T-cell (primary cell): ENCODE results near the gene BRMS1L. TPM values are rescaled to one million over a fixed set of nuclear protein-coding genes. Genes with fewer than 3 reads are reported as not detected.
"Not testable (repeated sequence)": the region's sequence is repeated elsewhere in the genome, so short reads cannot be mapped to it uniquely, and the experiment has no call there.

Experiments
- ATAC-seq, 4 experiments: fragments of 200-7000 bp in 3 of 4; fragments of 150-1000 bp in 1 of 4; cut with Tn5 transposase; replicated peaks in 1 of 4; 1 replicate in 3 of 4; 2 replicates in 1 of 4; pipeline ENCODE4 v1.10.0; 2021; ENCODE audit warnings: moderate library complexity in 3 of 4, mild to moderate bottlenecking in 2 of 4, moderate number of reproducible peaks in 1 of 4
- CTCF ChIA-PET, 2 donors: fragments of 300-600 bp; sonication (Branson Sonifier 250); formaldehyde crosslinking; loops; one replicate each; lab custom pipeline; 2022; ENCODE audit warnings: antibody characterized with exemption in 2 of 2; lab: Charles Lee
- POLR2A ChIA-PET, 2 donors: fragments of 300-600 bp; sonication (Branson Sonifier 250); formaldehyde crosslinking; loops; one replicate each; lab custom pipeline; 2022; ENCODE audit warnings: antibody characterized with exemption in 2 of 2; lab: Charles Lee
- DNase-seq, 35 experiments: peaks; one replicate each; pipeline versions ENCODE4 v3.0.0 to v3.0.0-alpha.2; 2013 to 2023
- H3K27ac ChIP-seq: one replicate; pipeline ENCODE4 v1.5.1; 2013; ENCODE audit warnings: low read length
- H3K27me3 ChIP-seq, 2 experiments: replicated peaks in 1 of 2; 1 replicate in 1 of 2; 2 replicates in 1 of 2; pipeline versions ENCODE4 v1.6.1 to v1.7.0; 2013; ENCODE audit warnings: low read length in 1 of 2, mixed read lengths in 1 of 2; ENCODE audit not compliant: control insufficient read depth in 2 of 2, insufficient read depth in 2 of 2; ENCODE audit errors: extremely low read depth in 1 of 2
- H3K36me3 ChIP-seq, 2 donors: 1 replicate in 1 of 2; 2 replicates in 1 of 2; pipeline versions ENCODE4 v1.6.1 to v1.7.0; 2013; ENCODE audit warnings: low read length in 1 of 2; ENCODE audit not compliant: control insufficient read depth in 2 of 2, insufficient read depth in 1 of 2; ENCODE audit errors: extremely low read depth in 1 of 2
- H3K4me1 ChIP-seq, 2 experiments: 1 replicate in 1 of 2; 2 replicates in 1 of 2; pipeline versions ENCODE4 v1.6.1 to v1.7.0; 2013; ENCODE audit warnings: low read length in 2 of 2, mixed read lengths in 1 of 2; ENCODE audit not compliant: insufficient read depth in 2 of 2, control insufficient read depth in 1 of 2; ENCODE audit errors: extremely low read depth in 1 of 2
- H3K4me3 ChIP-seq, 2 donors: 1 replicate in 1 of 2; 2 replicates in 1 of 2; pipeline versions ENCODE4 v1.5.1 to v1.7.0; 2013; ENCODE audit warnings: mild to moderate bottlenecking in 2 of 2, low read length in 1 of 2, moderate library complexity in 1 of 2; ENCODE audit not compliant: control insufficient read depth in 1 of 2; ENCODE audit errors: extremely low read depth in 1 of 2
- H3K9me3 ChIP-seq: 2 replicates; pipeline ENCODE4 v1.7.0; 2013
- H3K27ac Mint-ChIP-seq, 2 donors: one replicate each; pipeline ENCODE4 v1.8.0; 2020 to 2021; ENCODE audit warnings: mild to moderate bottlenecking in 2 of 2, mixed read lengths in 2 of 2
- H3K27me3 Mint-ChIP-seq, 2 donors: one replicate each; pipeline ENCODE4 v1.8.0; 2021 to 2022; ENCODE audit warnings: mixed read lengths in 2 of 2
- H3K36me3 Mint-ChIP-seq: one replicate; pipeline ENCODE4 v1.8.0; 2021; ENCODE audit warnings: mixed read lengths
- H3K4me1 Mint-ChIP-seq, 3 donors: one replicate each; pipeline ENCODE4 v1.8.0; 2020 to 2022; ENCODE audit warnings: mixed read lengths in 3 of 3, mild to moderate bottlenecking in 1 of 3
- H3K4me3 Mint-ChIP-seq, 3 donors: one replicate each; pipeline ENCODE4 v1.8.0; 2020 to 2022; ENCODE audit warnings: mild to moderate bottlenecking in 3 of 3, mixed read lengths in 3 of 3, moderate library complexity in 3 of 3
- H3K9me3 Mint-ChIP-seq, 3 donors: one replicate each; pipeline ENCODE4 v1.8.0; 2020 to 2022; ENCODE audit warnings: mixed read lengths in 3 of 3
- WGBS: methylation state at CpG from one replicate; pipeline ENCODE4 v1.1.5; 2013; ENCODE audit warnings: missing lambda C conversion rate; ENCODE audit not compliant: insufficient coverage; 5-methylcytosine and 5-hydroxymethylcytosine counted together
- total RNA-seq, 35 experiments: library from RNA in 6 of 35; stranded (reverse) in 6 of 35; fragments of 120-200 nt in 1 of 35; gene quantifications; one replicate each; pipeline versions ENCODE4 v1.2.1 to v1.2.4 and lab custom pipeline; 2013 to 2026

The BRMS1L gene
- total RNA-seq, 5 donors from 2014 or later (not counting 1 experiment from before 2014, with no cell fraction given): 3.9 to 7.7 (median 5.4) TPM

DNA sequence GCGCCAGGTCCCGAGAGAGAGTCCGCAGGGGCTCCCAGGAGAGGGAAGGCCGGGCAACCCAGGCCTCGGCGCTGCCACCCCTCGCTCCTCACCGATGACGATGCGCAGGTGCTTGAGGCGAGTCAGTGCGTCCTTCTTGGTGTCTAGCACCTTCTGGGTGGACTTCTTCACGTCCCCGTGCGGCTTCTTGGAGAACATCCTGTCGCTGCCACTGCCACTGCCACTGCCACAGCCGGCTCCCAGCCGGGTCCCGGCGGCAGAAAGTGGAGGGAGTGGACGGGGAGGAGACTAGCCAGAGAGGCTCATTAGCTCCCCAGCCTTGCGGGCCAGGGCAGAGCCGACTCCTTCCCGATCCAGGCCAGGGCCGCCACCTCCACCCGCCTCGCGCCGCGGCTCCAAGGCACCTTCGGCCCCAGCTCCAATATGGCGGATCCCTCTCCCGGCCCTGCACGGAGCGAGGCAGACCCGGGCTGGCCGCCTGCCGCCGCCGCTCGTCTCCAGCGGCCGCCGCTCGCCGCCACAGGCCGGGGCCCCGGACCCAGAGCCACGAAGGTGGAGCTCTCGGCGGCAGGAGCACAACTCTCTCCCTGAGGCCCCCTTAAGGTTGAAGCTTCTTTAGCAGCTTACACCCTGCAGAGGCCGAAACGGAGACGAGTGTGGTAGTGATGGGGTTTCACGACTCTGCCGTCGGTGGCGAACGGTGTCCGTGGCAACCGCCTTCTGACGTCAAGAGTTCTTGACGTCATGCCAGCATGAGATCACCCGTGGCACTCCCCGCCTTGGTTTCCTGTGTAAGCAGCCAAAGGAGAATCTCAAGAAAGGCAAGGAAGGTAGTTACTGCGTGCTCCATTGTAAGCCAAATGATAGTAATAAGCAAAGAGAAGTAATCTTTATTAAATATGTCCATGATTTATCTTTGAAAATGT lies 17.2 kb upstream of the BRMS1L start, which contains the start of gene RALGAPA1:
Gene RALGAPA1, minus strand, starts transcription at position 658 of the 926 bp plus-strand sequence. Its CDS starts 460 bp downstream, at position 198.
- under 1% methylated on average over 34 of the region's 66 CpGs for WGBS

DNA sequence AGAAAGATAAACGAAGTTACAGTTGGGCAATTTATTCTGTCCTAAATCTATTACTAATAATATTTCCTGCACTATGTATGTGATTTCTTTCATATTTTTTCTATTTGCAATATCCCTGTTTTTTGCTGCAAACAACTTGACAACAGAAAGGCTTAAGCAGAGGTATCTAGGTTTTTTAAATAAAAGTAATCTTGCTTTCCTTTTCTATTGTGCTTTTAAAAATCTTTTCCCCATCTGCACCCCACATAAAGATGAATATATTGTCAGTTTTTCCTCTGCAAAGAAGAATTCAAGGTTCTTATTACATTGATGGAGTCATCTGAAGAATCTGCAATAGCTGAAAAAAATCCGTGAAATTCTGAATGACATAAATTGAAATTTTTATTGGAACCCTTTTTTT lies 16.5 kb upstream of the BRMS1L start:
- peak overlapping the region in 1 of 2 donors; percentile 76 for H3K4me3 ChIP-seq
- peak overlapping the region; percentile 79 for H3K27ac ChIP-seq
- H3K9me3 ChIP-seq: no peaks in the 10 kb centered on the region
- peak overlapping the region; percentile 13 to 76 for H3K27ac Mint-ChIP-seq
- peaks cover 5 to 18% of the 10 kb centered on the region in 2 experiments for H3K4me1 ChIP-seq
- H3K4me1 Mint-ChIP-seq: peaks cover 35 to 38% (median 36%) of the 10 kb centered on the region in 3 donors
- no CpG with 5 or more reads among the region's 2 CpGs for WGBS
- H3K9me3 Mint-ChIP-seq: no peaks in the 10 kb centered on the region
- H3K27me3 ChIP-seq: no peaks in the 10 kb centered on the region
- H3K36me3 ChIP-seq: peaks cover 0 to 1% of the 10 kb centered on the region in 2 donors
- peaks cover 5% of the 10 kb centered on the region for H3K36me3 Mint-ChIP-seq
- no peak for DNase-seq
- ATAC-seq: no peak
- ChIA-PET CTCF (interaction anchor here (0.6 to 1.6 kb wide), 3 partner anchors 9 to 395 kb away, joined by 3 to 10 read pairs (median 4); partner anchors contain the start of gene BRMS1L (in 1 of the 2)), POLR2A (interaction anchor here in 1 of 2 donors (0.6 to 1.5 kb wide), 5 partner anchors 13 to 394 kb away, joined by 3 to 33 read pairs (median 6); partner anchors contain the start of gene BRMS1L)
- H3K27me3 Mint-ChIP-seq: no peaks in the 10 kb centered on the region
- peak overlapping the region; percentile 80 to 98 (median 96) for H3K4me3 Mint-ChIP-seq

More for the DNA sequence above, 17.2 kb upstream of the BRMS1L start, which contains the start of gene RALGAPA1:
- H3K27me3 ChIP-seq, H3K27me3 Mint-ChIP-seq, H3K36me3 Mint-ChIP-seq, H3K9me3 ChIP-seq, H3K9me3 Mint-ChIP-seq, H3K36me3 ChIP-seq: not testable (repeated sequence)
- Mint-ChIP-seq H3K4me3 (peak within 1 kb of the TSS; percentile 96 to 98 (median 97)), H3K27ac (peak within 1 kb of the TSS; percentile 91 to 95), H3K4me1 (peaks cover 35 to 40% (median 39%) of the 10 kb centered on the region in 3 donors)
- ATAC-seq: peak; percentile 93 to 98 (median 96)
- CTCF ChIA-PET: interaction anchor here (0.6 to 1.6 kb wide), 3 partner anchors 9 to 395 kb away, joined by 3 to 10 read pairs (median 4); partner anchors contain the start of gene BRMS1L (in 1 of the 2)
- Histone ChIP-seq H3K4me1 (peaks cover 5 to 18% of the 10 kb centered on the region in 2 experiments), H3K4me3 (peak within 1 kb of the TSS; percentile 76 to 90), H3K27ac (peak within 1 kb of the TSS; percentile 79)
- peak; percentile 76 to 99 (median 94) for DNase-seq
- POLR2A ChIA-PET: interaction anchor here in 1 of 2 donors (0.6 to 1.5 kb wide), 5 partner anchors 13 to 404 kb away, joined by 3 to 33 read pairs (median 4); partner anchors contain the start of genes BRMS1L and NFKBIA

DNA sequence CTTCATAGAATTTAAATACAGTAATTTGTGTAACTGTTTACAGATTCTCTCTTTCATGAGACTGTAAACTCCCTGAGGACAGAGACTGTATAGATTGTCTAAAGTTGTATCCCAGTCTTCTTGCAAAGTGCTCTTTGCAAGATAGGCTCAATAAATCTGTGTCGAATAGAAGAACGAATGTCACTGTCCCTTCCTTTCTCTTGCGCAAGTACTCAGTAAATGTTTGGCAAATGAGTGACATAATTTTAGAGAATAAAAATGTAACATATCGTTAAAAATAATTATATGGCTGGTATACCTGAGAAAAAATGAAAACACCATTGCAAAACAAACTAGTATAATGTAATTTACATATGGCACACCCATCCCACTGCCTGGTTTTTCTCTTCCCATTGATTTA lies 15.2 kb upstream of the BRMS1L start:
- peaks cover 5 to 18% of the 10 kb centered on the region in 2 experiments for H3K4me1 ChIP-seq
- no peaks in the 10 kb centered on the region for H3K27me3 ChIP-seq
- H3K27me3 Mint-ChIP-seq: no peaks in the 10 kb centered on the region
- ChIA-PET CTCF (no interaction called here), POLR2A (interaction anchor here in 1 of 2 donors (0.6 kb wide), 1 partner anchor 394 kb away, joined by 4 read pairs; no protein-coding TSS in a partner anchor)
- no peak overlapping the region for H3K27ac Mint-ChIP-seq
- no peak overlapping the region for H3K4me3 Mint-ChIP-seq
- no peaks in the 10 kb centered on the region for H3K9me3 Mint-ChIP-seq
- ATAC-seq: no peak
- no peaks in the 10 kb centered on the region for H3K36me3 Mint-ChIP-seq
- no peak overlapping the region for H3K27ac ChIP-seq
- no CpG with 5 or more reads among the region's 4 CpGs for WGBS
- no peaks in the 10 kb centered on the region for H3K9me3 ChIP-seq
- DNase-seq: no peak
- H3K36me3 ChIP-seq: no peaks in the 10 kb centered on the region
- no peak overlapping the region for H3K4me3 ChIP-seq
- H3K4me1 Mint-ChIP-seq: peaks cover 30 to 36% (median 33%) of the 10 kb centered on the region in 3 donors

DNA sequence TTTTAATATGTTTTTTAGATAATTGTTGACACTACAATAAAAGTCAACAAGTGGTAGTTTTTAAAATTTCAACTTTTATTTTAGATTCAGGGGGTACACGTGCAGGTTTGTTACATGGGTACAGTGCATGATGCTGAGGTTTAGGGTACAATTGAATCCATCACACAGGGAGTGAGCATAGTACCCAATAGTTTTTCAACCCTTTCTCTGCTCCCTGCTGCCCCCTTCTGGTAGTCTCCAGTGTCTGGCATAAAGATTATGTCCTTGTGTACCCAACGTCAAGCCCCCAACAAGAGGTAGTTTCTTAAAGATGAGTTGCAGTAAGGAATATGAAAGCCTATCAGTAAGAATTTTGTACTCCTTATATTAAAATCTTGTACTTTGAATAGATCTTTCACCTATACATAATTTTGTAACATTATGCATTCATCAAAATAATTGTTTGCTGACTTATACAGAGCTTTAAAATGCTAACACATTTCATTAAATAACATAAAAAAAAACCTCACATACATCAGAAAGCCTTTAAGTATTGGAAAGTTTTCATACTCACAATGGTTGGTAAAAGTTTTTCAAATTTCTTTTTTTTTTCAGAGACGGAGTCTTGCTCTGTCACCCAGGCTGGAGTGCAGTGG lies 11.7 kb upstream of the BRMS1L start:
- ChIA-PET POLR2A (no interaction called here), CTCF (interaction anchor here (0.5 to 3.1 kb wide), 12 partner anchors 8 to 1071 kb away, joined by 3 to 21 read pairs (median 4); partner anchors contain the start of genes BRMS1L (in 1 of the 2) and NFKBIA (in 1 of the 2))
- H3K9me3 Mint-ChIP-seq: no peaks in the 10 kb centered on the region

DNA sequence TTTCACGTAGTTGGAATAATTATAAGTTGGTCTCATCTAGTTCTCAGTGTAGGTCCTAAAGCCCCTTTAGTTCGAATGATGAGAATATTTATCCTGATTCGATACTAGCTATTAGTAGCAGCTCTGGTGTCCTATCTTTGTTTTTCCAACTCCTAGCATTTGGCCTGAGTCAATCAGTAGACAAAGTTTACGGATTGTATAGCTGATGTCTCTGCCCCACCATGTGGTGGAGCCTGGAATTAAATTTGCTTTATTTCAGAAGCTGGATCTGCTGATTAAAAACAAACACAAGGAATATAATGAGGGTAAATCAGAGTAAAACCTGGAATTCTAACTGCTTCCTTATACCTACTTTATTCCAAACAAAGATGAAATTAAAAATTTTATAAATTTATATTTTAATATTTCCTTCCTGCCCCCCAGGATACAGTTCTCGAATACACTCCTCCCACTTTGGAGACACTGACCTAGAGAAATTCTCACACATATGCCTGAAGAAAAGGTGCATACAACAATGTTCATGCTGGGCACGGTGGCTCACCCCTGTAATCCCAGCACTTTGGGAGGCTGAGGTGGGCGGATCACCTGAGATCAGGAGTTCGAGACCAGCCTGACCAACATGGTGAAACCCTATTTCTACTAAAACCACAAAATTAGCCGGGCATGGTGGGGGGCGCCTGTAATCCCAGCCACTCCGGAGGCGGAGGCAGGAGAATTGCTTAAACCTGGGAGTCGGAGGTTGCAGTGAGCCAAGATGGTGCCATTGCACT lies 7.6 kb upstream of the BRMS1L start:
- H3K4me3 Mint-ChIP-seq: no peak overlapping the region
- H3K27ac ChIP-seq: no peak overlapping the region
- ChIA-PET POLR2A (interaction anchor here in 1 of 2 donors (0.6 kb wide), 1 partner anchor 18 kb away, joined by 3 read pairs; no protein-coding TSS in a partner anchor), CTCF (interaction anchor here (1.0 to 2.4 kb wide), 12 partner anchors 8 to 130 kb away, joined by 3 to 11 read pairs (median 4); partner anchors contain the start of genes BRMS1L (in 1 of the 2) and RALGAPA1 (in 1 of the 2))
- H3K27ac Mint-ChIP-seq: no peak overlapping the region
- peaks cover 0 to 2% of the 10 kb centered on the region in 2 donors for H3K27me3 Mint-ChIP-seq
- DNase-seq (peak in 6 of 35 experiments; percentile 10 to 58 (median 18)), ATAC-seq (peak in 1 of 4 experiments; percentile 58)
- 86% methylated on average over 6 of the region's 13 CpGs for WGBS
- no peaks in the 10 kb centered on the region for H3K4me1 ChIP-seq
- H3K9me3 Mint-ChIP-seq: no peaks in the 10 kb centered on the region
- peaks cover 0 to 2% of the 10 kb centered on the region in 2 experiments for H3K27me3 ChIP-seq
- no peaks in the 10 kb centered on the region for H3K9me3 ChIP-seq
- no peaks in the 10 kb centered on the region for H3K36me3 ChIP-seq
- H3K4me3 ChIP-seq: no peak overlapping the region
- peaks cover 0 to 3% (median 1%) of the 10 kb centered on the region in 3 donors for H3K4me1 Mint-ChIP-seq
- H3K36me3 Mint-ChIP-seq: no peaks in the 10 kb centered on the region

More for the DNA sequence above, 11.7 kb upstream of the BRMS1L start:
- WGBS: no CpG with 5 or more reads among the region's 3 CpGs
- no peaks in the 10 kb centered on the region for H3K9me3 ChIP-seq
- peaks cover 0 to 2% of the 10 kb centered on the region in 2 experiments for H3K27me3 ChIP-seq
- Mint-ChIP-seq H3K4me1 (peaks cover 2 to 7% (median 7%) of the 10 kb centered on the region in 3 donors), H3K27ac (no peak overlapping the region), H3K27me3 (no peaks in the 10 kb centered on the region), H3K36me3 (no peaks in the 10 kb centered on the region), H3K4me3 (no peak overlapping the region)
- H3K4me1 ChIP-seq: peaks cover 0 to 1% of the 10 kb centered on the region in 2 experiments
- ATAC-seq (peak; percentile 83 to 89 (median 86)), DNase-seq (peak; percentile 34 to 88 (median 71))
- H3K4me3 ChIP-seq: no peak overlapping the region
- H3K27ac ChIP-seq: no peak overlapping the region
- H3K36me3 ChIP-seq: no peaks in the 10 kb centered on the region
